Measurements from ENCODE around the gene DGAT2L6.

DNA sequence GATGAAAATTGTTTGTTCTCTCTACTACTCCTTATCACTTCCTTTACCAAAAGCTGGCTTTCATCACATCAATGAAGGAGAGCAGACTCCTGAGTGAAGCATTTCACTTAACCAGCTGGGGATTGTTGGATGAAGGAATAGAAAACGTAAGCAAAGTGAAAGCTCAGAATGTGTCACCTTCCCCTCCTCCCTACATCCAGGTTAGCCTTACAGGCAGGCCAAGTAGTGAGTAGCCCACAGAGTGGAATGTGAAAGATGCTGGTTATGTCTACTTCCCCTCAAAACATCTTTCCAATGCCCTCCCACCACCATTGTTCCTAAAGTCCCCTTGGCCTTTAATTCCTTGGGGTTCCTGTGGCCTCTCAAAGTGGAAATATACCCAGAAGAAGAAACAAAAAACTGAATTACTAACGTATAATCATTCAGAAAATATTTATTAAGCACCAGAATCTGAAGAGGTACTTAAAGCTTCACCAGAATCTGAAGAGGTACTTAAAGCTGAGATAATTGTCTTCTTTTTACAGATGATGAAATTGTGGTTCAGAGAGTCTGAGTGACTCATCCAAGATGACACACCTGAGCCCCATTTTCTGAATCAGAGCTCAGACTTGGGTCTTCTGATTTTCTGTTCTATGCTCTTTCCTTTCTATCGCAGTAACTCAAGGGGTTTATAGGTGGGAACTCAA, 76.2 kb downstream of the DGAT2L6 start:
- TF ChIP-seq, protein P1, sequence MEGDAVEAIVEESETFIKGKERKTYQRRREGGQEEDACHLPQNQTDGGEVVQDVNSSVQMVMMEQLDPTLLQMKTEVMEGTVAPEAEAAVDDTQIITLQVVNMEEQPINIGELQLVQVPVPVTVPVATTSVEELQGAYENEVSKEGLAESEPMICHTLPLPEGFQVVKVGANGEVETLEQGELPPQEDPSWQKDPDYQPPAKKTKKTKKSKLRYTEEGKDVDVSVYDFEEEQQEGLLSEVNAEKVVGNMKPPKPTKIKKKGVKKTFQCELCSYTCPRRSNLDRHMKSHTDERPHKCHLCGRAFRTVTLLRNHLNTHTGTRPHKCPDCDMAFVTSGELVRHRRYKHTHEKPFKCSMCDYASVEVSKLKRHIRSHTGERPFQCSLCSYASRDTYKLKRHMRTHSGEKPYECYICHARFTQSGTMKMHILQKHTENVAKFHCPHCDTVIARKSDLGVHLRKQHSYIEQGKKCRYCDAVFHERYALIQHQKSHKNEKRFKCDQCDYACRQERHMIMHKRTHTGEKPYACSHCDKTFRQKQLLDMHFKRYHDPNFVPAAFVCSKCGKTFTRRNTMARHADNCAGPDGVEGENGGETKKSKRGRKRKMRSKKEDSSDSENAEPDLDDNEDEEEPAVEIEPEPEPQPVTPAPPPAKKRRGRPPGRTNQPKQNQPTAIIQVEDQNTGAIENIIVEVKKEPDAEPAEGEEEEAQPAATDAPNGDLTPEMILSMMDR (IDR thresholded peaks at IDR 0.05): no peak
- TF ChIP-seq POLR2A (IDR thresholded peaks at IDR 0.05) (no peak), EP300 (IDR thresholded peaks at IDR 0.05) (no peak)

Data from tibial nerve (tissue), 4 donors.